HepG2 (cell line): ENCODE measurements around the gene ITIH6. TPM values are rescaled to one million over a fixed set of nuclear protein-coding genes. Genes with fewer than 3 reads are reported as not detected.

Experiments
- ATAC-seq: fragments of 200-7000 bp; cut with Tn5 transposase; 3 replicates; pipeline ENCODE4 v1.9.1; 2020; ENCODE audit warnings: mild to moderate bottlenecking, moderate library complexity
- BruUV-seq: library from RNA; stranded (reverse); fragments of 400-500 nt; replicated peaks from 2 replicates; lab custom pipeline; 2021; lab: Mats Ljungman, UMichigan
- CTCF ChIA-PET: fragments of 300-600 bp; formaldehyde crosslinking; extraction: SDS; loops from one replicate; lab custom pipeline; 2021; ENCODE audit warnings: low total read pairs, inconsistent platforms, low intra/inter-chr PET ratio; lab: Yijun Ruan, JAX
- POLR2A ChIA-PET: fragments of 350-600 bp; sonication (Branson Sonifier 250); formaldehyde crosslinking; loops from one replicate; lab custom pipeline; 2020; ENCODE audit warnings: antibody characterized with exemption, inconsistent platforms; lab: Yijun Ruan, JAX
- DNase-seq: peaks from one replicate; pipeline ENCODE4 v3.0.0-alpha.2; 2015; ENCODE audit warnings: low spot score
- FAIRE-seq: peaks from 3 replicates; lab custom pipeline; 2011; peaks lifted over from hg19 to GRCh38; lab: Jason Lieb, UNC
- H2AFZ ChIP-seq: one replicate; pipeline ENCODE4 v1.6.1; 2011; ENCODE audit warnings: low read length, inconsistent platforms
- H3K27ac ChIP-seq: fragments of 300-600 bp; 3 replicates; pipeline ENCODE4 v1.8.0; 2011; ENCODE audit warnings: mixed run types, mild to moderate bottlenecking, mixed read lengths, low read length, inconsistent platforms; ENCODE audit not compliant: insufficient read depth; ENCODE audit errors: extremely low read length
- H3K27me3 ChIP-seq, 2 experiments: fragments of 200-600 bp in 1 of 2; 2 replicates in 1 of 2; 3 replicates in 1 of 2; pipeline versions ENCODE4 v1.6.0 to v1.8.0; 2011; ENCODE audit warnings: low read length in 2 of 2, mild to moderate bottlenecking in 2 of 2, moderate library complexity in 2 of 2, inconsistent platforms in 1 of 2; ENCODE audit not compliant: insufficient read depth in 2 of 2, control insufficient read depth in 1 of 2
- H3K36me3 ChIP-seq, 2 experiments: fragments of 200-600 bp in 1 of 2; replicated peaks in 1 of 2; 2 replicates in 1 of 2; 3 replicates in 1 of 2; pipeline versions ENCODE4 v1.5.1 to v1.8.0; 2011; ENCODE audit warnings: low read length in 2 of 2, inconsistent platforms in 1 of 2; ENCODE audit not compliant: insufficient read depth in 2 of 2, control insufficient read depth in 1 of 2
- H3K4me1 ChIP-seq: 2 replicates; pipeline ENCODE4 v1.5.1; 2012; ENCODE audit warnings: low read length, inconsistent platforms; ENCODE audit not compliant: insufficient read depth
- H3K4me2 ChIP-seq: 2 replicates; pipeline ENCODE4 v1.6.0; 2011; ENCODE audit warnings: low read depth, low read length, inconsistent platforms
- H3K4me3 ChIP-seq, 3 experiments: fragments of 200-600 bp in 1 of 3; sonication (generic), shearing (Covaris generic) in 1 of 3; replicated peaks in 1 of 3; 2 replicates each; pipeline ENCODE4 v1.5.1; 2011 to 2016; ENCODE audit warnings: low read length in 3 of 3, inconsistent platforms in 2 of 3, low read depth in 2 of 3, mild to moderate bottlenecking in 2 of 3, control low read depth in 1 of 3, mixed read lengths in 1 of 3; ENCODE audit not compliant: insufficient read depth in 1 of 3
- H3K79me2 ChIP-seq: one replicate; pipeline ENCODE4 v1.6.1; 2011; ENCODE audit warnings: low read length, inconsistent platforms; ENCODE audit not compliant: insufficient read depth
- H3K9ac ChIP-seq: 2 replicates; pipeline ENCODE4 v1.6.0; 2011; ENCODE audit warnings: mild to moderate bottlenecking, low read depth, low read length, inconsistent platforms; ENCODE audit not compliant: insufficient read depth
- H3K9me3 ChIP-seq: 2 replicates; pipeline ENCODE4 v1.5.1; 2012; ENCODE audit warnings: mild to moderate bottlenecking, low read length
- H4K20me1 ChIP-seq: 2 replicates; pipeline ENCODE4 v1.6.0; 2011; ENCODE audit warnings: inconsistent platforms, mild to moderate bottlenecking, low read length, moderate library complexity; ENCODE audit not compliant: insufficient read depth
- BHLHE40 ChIP-seq: IDR thresholded peaks from 2 replicates; pipeline ENCODE4 v1.6.1; 2011; ENCODE audit warnings: low read length, improper control_type of control experiment
- FOXA3 ChIP-seq: IDR thresholded peaks from 2 replicates; pipeline ENCODE4 v1.6.1; 2016; ENCODE audit warnings: missing genetic modification reagents, missing compliant biosample characterization
- FOXP1 ChIP-seq, 2 experiments: fragments of 450-650 bp in 1 of 2; IDR thresholded peaks; 2 replicates each; pipeline ENCODE4 v1.6.1; 2017 to 2018; ENCODE audit warnings: antibody characterized with exemption in 1 of 2
- PREB ChIP-seq: sonication (generic); formaldehyde crosslinking; IDR thresholded peaks from 2 replicates; pipeline ENCODE4 v1.4.0; 2020; ENCODE audit warnings: missing genetic modification reagents
- TFDP1 ChIP-seq: IDR thresholded peaks from 2 replicates; pipeline ENCODE4 v1.6.1; 2016; ENCODE audit warnings: missing compliant biosample characterization, missing genetic modification reagents, borderline replicate concordance
- ZNF883 ChIP-seq: sonication (generic); formaldehyde crosslinking; IDR thresholded peaks from 2 replicates; pipeline ENCODE4 v1.5.1; 2020; ENCODE audit warnings: mild to moderate bottlenecking, missing genetic modification reagents; ENCODE audit errors: not compliant biosample characterization
- WGBS: methylation state at CpG from one replicate; pipeline ENCODE4 v1.1.6; 2017; ENCODE audit warnings: low lambda C conversion rate; 5-methylcytosine and 5-hydroxymethylcytosine counted together
- in situ Hi-C: cut with HindIII; loops from 2 replicates; pipeline ENCODE4 v1.10.0; 2017; ENCODE audit warnings: low pct_unique_long_range_greater_than_20kb; ENCODE audit not compliant: extremely low pct_ligation_motif_present
- intact Hi-C: fragments of 100-400 bp; cut with micrococcal nuclease; formaldehyde crosslinking; loops from one replicate; pipeline ENCODE4 v1.10.0; 2022; ENCODE audit not compliant: unreplicated experiment
- polyA plus RNA-seq, 8 experiments: library from polyadenylated mRNA; depleted of rRNA in 3 of 8; stranded (reverse) in 7 of 8; unstranded in 1 of 8; fragments of >200 nt; fragmentation: Illumina TruSeq in 4 of 8; extraction: Trizol in 4 of 8; gene quantifications; 2 replicates each; pipeline versions ENCODE4 v1.2.1 to v1.2.3, GENCODE V29; 2011 to 2016; ENCODE audit warnings: low read depth in 4 of 8, missing spikeins in 1 of 8, mixed read lengths in 1 of 8; ENCODE audit not compliant: insufficient read depth in 1 of 8
- total RNA-seq, 5 experiments: library from RNA; depleted of rRNA; stranded (reverse); fragments of >200 nt; fragmentation: Illumina TruSeq; extraction: Trizol; gene quantifications; 2 replicates each; pipeline ENCODE4 v1.2.3, GENCODE V29; 2016; ENCODE audit warnings: low read depth in 1 of 5

ITIH6 gene
- total and polyA plus RNA-seq, 2 of the 13 experiments (the other 11 are each of a cell fraction or from before 2014, with no cell fraction given) = not detected

GRCh38 chrX:54799046-54799445 lies 991 bp upstream of the ITIH6 start (continued):
- TF ChIP-seq PREB (CRISPR knock-in tag) = no peak
- TF ChIP-seq BHLHE40 = no peak
- TF ChIP-seq ZNF883 (CRISPR knock-in tag) = no peak

- Histone ChIP-seq H3K27me3 (no peaks in the 10 kb centered on the region; a peak in 1 of 5 replicates), H2AFZ (no peak overlapping the region), H3K79me2 (no peaks in the 10 kb centered on the region), H3K9ac (no peak overlapping the region), H4K20me1 (no peaks in the 10 kb centered on the region), H3K9me3 (no peaks in the 10 kb centered on the region), H3K4me3 (no peak overlapping the region), H3K4me1 (peaks cover 5% of the 10 kb centered on the region; the same call in 1 of the 2 replicates), H3K4me2 (peak overlapping the region; percentile 33; the same call in 1 of the 2 replicates), H3K27ac (no peak overlapping the region), H3K36me3 (no peaks in the 10 kb centered on the region)
- 0 out of 2 replicates have a peak, but pooled peaks have one; percentile 20 for TF ChIP-seq FOXA3 (CRISPR knock-in tag)
- no peak for TF ChIP-seq TFDP1
- no peak for TF ChIP-seq FOXP1 (IDR thresholded peaks at IDR 0.05)
- peak; percentile 17; the same call in 1 of the 2 replicates for TF ChIP-seq FOXP1 (CRISPR knock-in tag; IDR thresholded peaks at IDR 0.05)
- BruUV-seq = no TSS peak
- intact Hi-C loops = no loop called here
- in situ Hi-C loops = no loop called here
- ATAC-seq = peak; percentile 62
- FAIRE-seq = no peak
- 0% methylated on average over 4 of the region's 4 CpGs for WGBS
- ChIA-PET CTCF (no interaction called here), POLR2A (no interaction called here)
- DNase-seq = no peak
Observed at GRCh38 chrX:54794795-54795194, 3.3 kb downstream of the ITIH6 start.
